Lower lobe of right lung (tissue), 2 donors: ENCODE measurements around the gene HNRNPU. TPM values are rescaled to one million over a fixed set of nuclear protein-coding genes. Genes with fewer than 3 reads are reported as not detected.

Experiments used
- ATAC-seq, 2 donors: fragments of 200-7000 bp; cut with Tn5 transposase; one replicate each; pipeline ENCODE4 v1.9.1; 2020 to 2022; ENCODE audit warnings: mild to moderate bottlenecking in 2 of 2, moderate library complexity in 2 of 2
- DNase-seq: peaks from one replicate; pipeline ENCODE4 v3.0.0-alpha.2; 2020
- H3K27ac ChIP-seq: fragments of 200-600 bp; one replicate; pipeline ENCODE4 v1.8.0; 2022
- H3K27me3 ChIP-seq: fragments of 200-600 bp; one replicate; pipeline ENCODE4 v1.8.0; 2022; ENCODE audit warnings: low read depth
- H3K36me3 ChIP-seq: fragments of 200-600 bp; one replicate; pipeline ENCODE4 v1.8.0; 2022; ENCODE audit warnings: mild to moderate bottlenecking
- H3K4me1 ChIP-seq: fragments of 200-600 bp; one replicate; pipeline ENCODE4 v1.8.0; 2022
- H3K4me3 ChIP-seq: fragments of 200-600 bp; one replicate; pipeline ENCODE4 v1.8.0; 2022; ENCODE audit warnings: mild to moderate bottlenecking
- H3K9me3 ChIP-seq: fragments of 200-600 bp; one replicate; pipeline ENCODE4 v1.8.0; 2022
- intact Hi-C: fragments of 100-400 bp; cut with DNase I; formaldehyde crosslinking; loops from one replicate; pipeline ENCODE4 v1.11.0; 2022
- total RNA-seq: library from RNA; stranded (reverse); fragmentation: NEBNext Ultra II Directional; extraction: Animal tissue kit (Norgen Biotek cat#: 25700); gene quantifications from one replicate; pipeline ENCODE4 v1.2.1, GENCODE V29; 2021
- TF ChIP-seq, protein P1 (sequence below): fragments of 200-600 bp; IDR thresholded peaks from one replicate; pipeline ENCODE4 v1.8.0; 2022; ENCODE audit warnings: antibody characterized with exemption, mild to moderate bottlenecking
- donor health status: DM: no; HTN: yes; CAD: no; lungs with severe emphysema.

The HNRNPU gene
- total RNA-seq, 1 donor from 2014 or later, result 279 TPM

DNA sequence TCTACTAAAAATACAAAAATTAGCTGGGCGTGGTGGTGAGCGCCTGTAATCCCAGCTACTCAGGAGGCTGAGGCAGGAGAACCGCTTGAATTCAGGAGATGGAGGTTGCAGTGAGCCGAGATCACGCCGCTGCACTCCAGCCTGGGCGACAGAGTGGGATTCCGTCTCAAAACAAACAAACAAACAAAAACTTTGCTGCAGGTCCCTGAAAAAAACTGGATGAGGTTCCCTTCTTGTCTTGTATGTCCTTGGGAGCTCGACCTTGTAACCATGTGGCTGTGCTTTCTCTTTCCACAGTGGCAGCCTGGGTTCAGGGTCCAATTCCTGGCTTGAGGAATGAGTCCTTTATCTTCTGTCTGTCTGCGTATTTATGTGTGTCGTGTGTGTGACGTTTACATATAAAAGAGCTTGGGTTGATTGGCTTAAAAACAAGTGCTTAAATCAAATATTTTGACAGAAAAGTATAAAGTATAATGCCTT lies 46.9 kb downstream of the HNRNPU start:
- H3K9me3 ChIP-seq, result no peaks in the 10 kb centered on the region
- TF ChIP-seq, protein P1, sequence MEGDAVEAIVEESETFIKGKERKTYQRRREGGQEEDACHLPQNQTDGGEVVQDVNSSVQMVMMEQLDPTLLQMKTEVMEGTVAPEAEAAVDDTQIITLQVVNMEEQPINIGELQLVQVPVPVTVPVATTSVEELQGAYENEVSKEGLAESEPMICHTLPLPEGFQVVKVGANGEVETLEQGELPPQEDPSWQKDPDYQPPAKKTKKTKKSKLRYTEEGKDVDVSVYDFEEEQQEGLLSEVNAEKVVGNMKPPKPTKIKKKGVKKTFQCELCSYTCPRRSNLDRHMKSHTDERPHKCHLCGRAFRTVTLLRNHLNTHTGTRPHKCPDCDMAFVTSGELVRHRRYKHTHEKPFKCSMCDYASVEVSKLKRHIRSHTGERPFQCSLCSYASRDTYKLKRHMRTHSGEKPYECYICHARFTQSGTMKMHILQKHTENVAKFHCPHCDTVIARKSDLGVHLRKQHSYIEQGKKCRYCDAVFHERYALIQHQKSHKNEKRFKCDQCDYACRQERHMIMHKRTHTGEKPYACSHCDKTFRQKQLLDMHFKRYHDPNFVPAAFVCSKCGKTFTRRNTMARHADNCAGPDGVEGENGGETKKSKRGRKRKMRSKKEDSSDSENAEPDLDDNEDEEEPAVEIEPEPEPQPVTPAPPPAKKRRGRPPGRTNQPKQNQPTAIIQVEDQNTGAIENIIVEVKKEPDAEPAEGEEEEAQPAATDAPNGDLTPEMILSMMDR, result no peak
- ATAC-seq, result no peak
- DNase-seq, result no peak
- H3K27me3 ChIP-seq, result no peaks in the 10 kb centered on the region
- H3K4me1 ChIP-seq, result no peaks in the 10 kb centered on the region
- H3K4me3 ChIP-seq, result no peak overlapping the region
- no peak overlapping the region for H3K27ac ChIP-seq
- intact Hi-C loops, result no loop called here
- no peaks in the 10 kb centered on the region for H3K36me3 ChIP-seq

DNA sequence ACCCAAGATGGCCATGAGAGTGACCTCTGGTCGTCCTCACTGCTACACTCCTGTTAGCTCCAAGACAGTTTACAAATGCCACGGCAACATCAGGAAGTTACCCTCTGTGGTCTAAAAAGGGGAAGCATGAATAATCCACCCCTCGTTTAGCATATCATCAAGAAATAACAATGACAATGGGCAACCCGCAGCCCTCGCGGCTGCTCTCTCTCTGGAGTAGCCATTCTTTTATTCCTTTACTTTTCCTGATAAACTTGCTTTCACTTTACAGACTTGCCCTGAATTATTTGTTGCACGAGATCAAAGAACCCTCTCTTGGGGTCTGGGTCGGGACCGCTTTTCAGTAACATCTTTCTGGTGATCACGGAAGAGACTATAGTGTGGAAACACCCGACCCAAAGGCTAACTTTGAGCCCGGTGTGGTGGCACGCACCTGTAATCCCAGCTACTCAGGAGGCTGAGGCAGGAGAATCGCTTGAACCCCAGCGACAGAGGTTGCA lies 48.7 kb downstream of the HNRNPU start:
- peak overlapping the region; percentile 73 for H3K27ac ChIP-seq
- ATAC-seq (peak; percentile 62 to 64), DNase-seq (peak; percentile 62)
- no peaks in the 10 kb centered on the region for H3K9me3 ChIP-seq
- H3K27me3 ChIP-seq, result no peaks in the 10 kb centered on the region
- H3K4me3 ChIP-seq, result peak overlapping the region; percentile 40
- intact Hi-C loops, result no loop called here
- H3K4me1 ChIP-seq, result no peaks in the 10 kb centered on the region
- no peaks in the 10 kb centered on the region for H3K36me3 ChIP-seq
- TF ChIP-seq, protein P1, result no peak

DNA sequence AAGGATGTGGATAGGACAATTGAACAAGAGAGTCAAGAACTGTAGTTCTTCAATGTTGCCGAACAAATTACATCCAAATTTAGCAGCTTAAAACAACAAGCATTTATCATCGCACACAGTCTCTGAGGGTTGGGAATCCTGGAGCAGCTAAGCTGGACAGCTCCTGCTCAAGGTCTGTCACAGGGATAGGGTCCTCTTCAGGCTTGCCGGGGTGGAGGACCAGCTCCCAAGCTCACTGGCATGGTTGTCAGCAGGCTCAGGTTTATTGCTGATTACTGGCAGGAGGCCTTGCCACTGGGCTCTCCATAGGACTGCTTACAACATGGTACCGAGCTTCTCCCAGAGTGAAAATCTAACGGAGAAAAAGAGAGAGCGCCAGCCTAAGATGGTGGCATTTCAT lies 51.0 kb downstream of the HNRNPU start:
- Histone ChIP-seq H3K4me3 (no peak overlapping the region), H3K36me3 (no peaks in the 10 kb centered on the region), H3K27ac (no peak overlapping the region), H3K4me1 (no peaks in the 10 kb centered on the region), H3K9me3 (no peaks in the 10 kb centered on the region), H3K27me3 (no peaks in the 10 kb centered on the region)
- DNase-seq (no peak), ATAC-seq (no peak)
- TF ChIP-seq, protein P1, result no peak
- intact Hi-C loops, result no loop called here

DNA sequence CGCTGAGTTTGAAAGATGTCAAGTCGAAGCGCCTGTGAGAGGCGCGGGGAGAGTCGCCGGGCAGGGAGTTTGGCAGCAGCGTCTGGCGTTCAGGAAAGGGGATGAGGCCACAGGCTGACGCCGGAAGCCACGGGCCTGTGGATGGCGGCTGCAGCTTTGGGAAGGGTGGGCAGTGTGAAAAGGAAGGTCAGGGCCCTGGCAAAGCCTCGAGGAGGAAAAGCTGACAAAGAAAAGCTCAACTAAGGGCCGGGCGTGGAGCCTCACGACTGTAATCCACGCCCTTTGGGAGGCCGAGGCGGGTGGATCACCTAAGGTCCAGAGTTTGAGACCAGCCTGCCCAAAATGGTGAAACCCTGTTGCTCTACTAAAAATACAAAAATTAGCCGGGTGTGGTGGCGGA lies 54.1 kb downstream of the HNRNPU start:
- Histone ChIP-seq H3K36me3 (no peaks in the 10 kb centered on the region), H3K4me1 (no peaks in the 10 kb centered on the region), H3K9me3 (no peaks in the 10 kb centered on the region), H3K27me3 (no peaks in the 10 kb centered on the region), H3K27ac (no peak overlapping the region), H3K4me3 (no peak overlapping the region)
- intact Hi-C loops, result no loop called here
- no peak for DNase-seq
- no peak for ATAC-seq
- TF ChIP-seq, protein P1, result no peak

DNA sequence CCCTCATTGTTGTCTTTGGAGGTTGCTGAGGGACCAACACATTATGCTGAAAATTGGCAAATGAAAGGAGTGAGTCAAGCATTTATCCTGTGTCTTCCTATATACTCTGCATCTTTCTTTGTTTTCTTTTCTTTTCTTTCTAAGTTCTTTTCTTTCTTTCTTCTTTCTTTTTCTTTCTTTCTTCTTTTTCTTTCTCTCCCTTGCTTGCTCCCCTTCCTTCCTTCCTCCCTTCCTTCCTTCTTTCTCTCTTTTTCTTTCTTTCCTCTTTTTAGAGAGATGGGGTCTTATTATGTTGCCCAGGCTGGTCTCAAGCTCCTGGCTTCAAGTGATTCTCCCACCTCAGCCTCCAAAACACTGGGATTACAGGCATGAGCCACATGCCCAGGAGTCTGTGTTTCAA lies 57.2 kb downstream of the HNRNPU start:
- ATAC-seq (no peak), DNase-seq (no peak)
- intact Hi-C loops, result no loop called here
- Histone ChIP-seq H3K9me3 (no peaks in the 10 kb centered on the region), H3K4me1 (no peaks in the 10 kb centered on the region), H3K27me3 (no peaks in the 10 kb centered on the region), H3K4me3 (no peak overlapping the region), H3K36me3 (no peaks in the 10 kb centered on the region), H3K27ac (no peak overlapping the region)
- TF ChIP-seq, protein P1, result no peak
